Keratinocyte (primary cell): ENCODE measurements around the gene TP53RK. TPM values are rescaled to one million over a fixed set of nuclear protein-coding genes. Genes with fewer than 3 reads are reported as not detected.

Experiments used
- DNase-seq: peaks from one replicate; pipeline ENCODE4 v3.0.0-alpha.2; 2011; ENCODE audit warnings: low read depth, missing footprints, low spot score
- FAIRE-seq: peaks from 2 replicates; lab custom pipeline; 2011; peaks lifted over from hg19 to GRCh38; lab: Jason Lieb, UNC
- H2AFZ ChIP-seq: 2 replicates; pipeline ENCODE4 v1.6.0; 2012; ENCODE audit warnings: low read length, control low read depth, inconsistent platforms; ENCODE audit not compliant: control insufficient read depth
- H3K27ac ChIP-seq: 2 replicates; pipeline ENCODE4 v1.5.1; 2011; ENCODE audit warnings: low read length; ENCODE audit not compliant: control insufficient read depth, insufficient read depth
- H3K27me3 ChIP-seq: 3 replicates; pipeline ENCODE4 v1.6.0; 2011; ENCODE audit warnings: low read length; ENCODE audit not compliant: control insufficient read depth, insufficient read depth; ENCODE audit errors: extremely low read depth
- H3K36me3 ChIP-seq, 2 experiments: 2 replicates in 1 of 2; 3 replicates in 1 of 2; pipeline ENCODE4 v1.5.1; 2011; ENCODE audit warnings: low read length in 2 of 2, mild to moderate bottlenecking in 1 of 2; ENCODE audit not compliant: control insufficient read depth in 2 of 2, insufficient read depth in 2 of 2; ENCODE audit errors: extremely low read depth in 1 of 2
- H3K4me1 ChIP-seq: 3 replicates; pipeline ENCODE4 v1.5.1; 2011; ENCODE audit warnings: low read length; ENCODE audit not compliant: control insufficient read depth, insufficient read depth; ENCODE audit errors: extremely low read depth
- H3K4me2 ChIP-seq: 3 replicates; pipeline ENCODE4 v1.6.0; 2011; ENCODE audit warnings: low read depth, low read length; ENCODE audit not compliant: control insufficient read depth, insufficient read depth; ENCODE audit errors: extremely low read depth
- H3K4me3 ChIP-seq, 3 experiments: fragments of 200-600 bp in 1 of 3; sonication (generic) in 1 of 3; 2 replicates in 2 of 3; 3 replicates in 1 of 3; pipeline ENCODE4 v1.5.1; 2011 to 2016; ENCODE audit warnings: low read length in 3 of 3, mild to moderate bottlenecking in 3 of 3, control low read depth in 2 of 3, inconsistent platforms in 1 of 3, low read depth in 1 of 3, mixed read lengths in 1 of 3, mixed run types in 1 of 3, moderate library complexity in 1 of 3; ENCODE audit not compliant: control insufficient read depth in 2 of 3, insufficient read depth in 2 of 3; ENCODE audit errors: extremely low read depth in 1 of 3
- H3K79me2 ChIP-seq: 2 replicates; pipeline ENCODE4 v1.6.0; 2012; ENCODE audit warnings: low read length; ENCODE audit not compliant: control insufficient read depth, insufficient read depth
- H3K9ac ChIP-seq: 3 replicates; pipeline ENCODE4 v1.6.0; 2011; ENCODE audit warnings: low read length; ENCODE audit not compliant: control insufficient read depth, insufficient read depth; ENCODE audit errors: extremely low read depth
- H3K9me1 ChIP-seq: 3 replicates; pipeline ENCODE4 v1.6.0; 2011; ENCODE audit warnings: low read length; ENCODE audit not compliant: control insufficient read depth, insufficient read depth; ENCODE audit errors: extremely low read depth
- H3K9me3 ChIP-seq: 2 replicates; pipeline ENCODE4 v1.5.1; 2012; ENCODE audit warnings: low read depth, low read length; ENCODE audit not compliant: control insufficient read depth
- H4K20me1 ChIP-seq: 3 replicates; pipeline ENCODE4 v1.6.0; 2011; ENCODE audit warnings: low read length; ENCODE audit not compliant: control insufficient read depth, insufficient read depth; ENCODE audit errors: extremely low read depth
- EZH2 ChIP-seq: IDR thresholded peaks from one replicate; pipeline ENCODE4 v1.6.1; 2012; ENCODE audit warnings: inconsistent platforms, mild to moderate bottlenecking, low read length, moderate library complexity
- dilution Hi-C: fragments of 300-500 bp; cut with MboI; formaldehyde crosslinking; loops from one replicate; pipeline ENCODE4 v1.7.0; 2020; ENCODE audit warnings: low sequenced_read_pairs; ENCODE audit not compliant: extremely low pct_ligation_motif_present
- polyA plus RNA-seq, 5 experiments: library from polyadenylated mRNA; depleted of rRNA in 3 of 5; stranded (reverse) in 3 of 5; stranded (forward) in 1 of 5; unstranded in 1 of 5; fragments of >200 nt; gene quantifications; 1 replicate in 1 of 5; 2 replicates in 3 of 5; 3 replicates in 1 of 5; pipeline versions ENCODE4 v1.2.1 to v1.2.3, GENCODE V29; 2011 to 2012; ENCODE audit warnings: missing spikeins in 2 of 5, low read depth in 1 of 5, low replicate concordance in 1 of 5
- TF ChIP-seq, protein P1 (sequence below), 3 experiments: IDR thresholded peaks in 1 of 3; conservative IDR thresholded peaks in 1 of 3; optimal IDR thresholded peaks in 1 of 3; 2 replicates in 2 of 3; 3 replicates in 1 of 3; pipeline versions ENCODE3 to v1.5.1; 2011; ENCODE audit warnings: low read length in 3 of 3, mild to moderate bottlenecking in 3 of 3, moderate library complexity in 2 of 3, control low read depth in 1 of 3, inconsistent platforms in 1 of 3; ENCODE audit not compliant: insufficient read depth in 2 of 3; ENCODE audit errors: extremely low read depth in 1 of 3

Gene TP53RK
- polyA plus RNA-seq, 1 donor (not counting 4 experiments of a cell fraction or from before 2014, with no cell fraction given): 15.9 TPM

DNA sequence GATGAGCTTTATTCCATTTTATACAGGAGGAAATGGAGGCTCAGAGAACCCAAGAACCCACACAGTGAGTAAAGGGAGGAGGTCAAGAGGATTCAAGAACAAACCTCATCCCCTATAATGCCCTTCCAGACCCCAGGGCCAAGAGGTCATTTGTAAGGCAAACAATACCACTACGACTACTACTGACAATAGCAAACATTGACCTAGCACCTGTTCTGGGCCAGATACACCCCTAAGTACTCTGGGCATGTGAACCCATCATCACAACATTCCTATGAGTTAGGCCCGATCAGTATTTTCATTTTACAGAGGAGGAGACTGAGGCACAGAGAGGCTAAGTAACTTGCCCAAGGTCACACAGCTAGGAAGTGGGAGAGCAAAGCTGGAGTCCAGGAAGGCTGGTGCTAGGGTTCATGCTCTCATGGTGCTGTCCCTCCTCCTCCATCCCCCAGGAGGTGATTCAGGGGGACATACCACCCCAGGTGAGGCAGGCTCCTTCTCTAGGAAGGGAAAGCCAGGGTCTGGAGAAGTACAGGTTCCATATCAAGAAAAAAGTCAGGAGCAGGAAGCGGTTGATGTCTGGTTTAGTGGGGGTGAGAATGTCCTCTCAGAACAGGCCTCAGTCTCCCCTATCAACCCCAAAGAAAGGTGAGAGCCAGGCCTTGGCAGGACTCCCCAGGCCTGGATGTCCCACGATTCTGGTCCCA is 51.7 kb downstream of the TP53RK start:
- dilution Hi-C loops: no loop called here
- H3K36me3 ChIP-seq: no peaks in the 10 kb centered on the region
- H2AFZ ChIP-seq: no peak overlapping the region
- TF ChIP-seq, protein P1, sequence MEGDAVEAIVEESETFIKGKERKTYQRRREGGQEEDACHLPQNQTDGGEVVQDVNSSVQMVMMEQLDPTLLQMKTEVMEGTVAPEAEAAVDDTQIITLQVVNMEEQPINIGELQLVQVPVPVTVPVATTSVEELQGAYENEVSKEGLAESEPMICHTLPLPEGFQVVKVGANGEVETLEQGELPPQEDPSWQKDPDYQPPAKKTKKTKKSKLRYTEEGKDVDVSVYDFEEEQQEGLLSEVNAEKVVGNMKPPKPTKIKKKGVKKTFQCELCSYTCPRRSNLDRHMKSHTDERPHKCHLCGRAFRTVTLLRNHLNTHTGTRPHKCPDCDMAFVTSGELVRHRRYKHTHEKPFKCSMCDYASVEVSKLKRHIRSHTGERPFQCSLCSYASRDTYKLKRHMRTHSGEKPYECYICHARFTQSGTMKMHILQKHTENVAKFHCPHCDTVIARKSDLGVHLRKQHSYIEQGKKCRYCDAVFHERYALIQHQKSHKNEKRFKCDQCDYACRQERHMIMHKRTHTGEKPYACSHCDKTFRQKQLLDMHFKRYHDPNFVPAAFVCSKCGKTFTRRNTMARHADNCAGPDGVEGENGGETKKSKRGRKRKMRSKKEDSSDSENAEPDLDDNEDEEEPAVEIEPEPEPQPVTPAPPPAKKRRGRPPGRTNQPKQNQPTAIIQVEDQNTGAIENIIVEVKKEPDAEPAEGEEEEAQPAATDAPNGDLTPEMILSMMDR (optimal IDR thresholded peaks at IDR 0.05 in 1 of 3, IDR thresholded peaks at IDR 0.05 in 1 of 3, conservative IDR thresholded peaks at IDR 0.05 in 1 of 3; ENCODE audit: extremely low read depth in 1 of 3, insufficient read depth in 2 of 3, low read length in 3 of 3): no peak
- TF ChIP-seq EZH2: no peak
- DNase-seq: no peak
- H3K4me1 ChIP-seq: no peaks in the 10 kb centered on the region
- no peak overlapping the region for H3K4me2 ChIP-seq
- no peaks in the 10 kb centered on the region for H3K79me2 ChIP-seq
- no peak for FAIRE-seq
- H4K20me1 ChIP-seq: no peaks in the 10 kb centered on the region
- no peak overlapping the region for H3K4me3 ChIP-seq
- H3K27me3 ChIP-seq: no peaks in the 10 kb centered on the region
- no peak overlapping the region for H3K27ac ChIP-seq
- H3K9me1 ChIP-seq: no peaks in the 10 kb centered on the region
- no peak overlapping the region for H3K9ac ChIP-seq
- no peaks in the 10 kb centered on the region for H3K9me3 ChIP-seq

DNA sequence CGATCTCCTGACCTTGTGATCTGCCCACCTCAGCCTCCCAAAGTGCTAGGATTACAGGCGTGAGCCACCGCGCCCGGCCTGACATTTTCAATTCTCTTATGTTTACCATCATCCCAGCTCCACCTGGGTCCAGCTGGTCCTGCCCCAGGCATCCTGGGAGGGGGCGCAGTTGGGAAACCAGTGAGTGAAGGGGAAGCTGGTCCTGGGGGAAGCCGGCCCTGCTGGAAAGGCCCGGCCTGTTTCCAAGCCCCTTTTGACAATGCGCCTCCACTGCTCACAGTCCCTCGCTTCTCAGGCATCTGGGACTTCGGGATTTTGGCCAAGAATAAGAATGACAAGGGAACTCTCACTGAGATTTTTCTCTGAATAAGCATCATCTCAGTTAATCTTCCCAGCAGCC is 52.2 kb downstream of the TP53RK start:
- Histone ChIP-seq H3K4me2 (no peak overlapping the region), H2AFZ (no peak overlapping the region), H3K9ac (no peak overlapping the region), H4K20me1 (no peaks in the 10 kb centered on the region), H3K9me3 (no peaks in the 10 kb centered on the region), H3K27me3 (no peaks in the 10 kb centered on the region), H3K79me2 (no peaks in the 10 kb centered on the region), H3K27ac (no peak overlapping the region), H3K36me3 (no peaks in the 10 kb centered on the region), H3K4me3 (no peak overlapping the region), H3K4me1 (no peaks in the 10 kb centered on the region), H3K9me1 (no peaks in the 10 kb centered on the region)
- FAIRE-seq (no peak), DNase-seq (no peak)
- dilution Hi-C loops: no loop called here
- TF ChIP-seq, protein P1 (optimal IDR thresholded peaks at IDR 0.05 in 1 of 3, IDR thresholded peaks at IDR 0.05 in 1 of 3, conservative IDR thresholded peaks at IDR 0.05 in 1 of 3; ENCODE audit: extremely low read depth in 1 of 3, insufficient read depth in 2 of 3, low read length in 3 of 3): no peak
- TF ChIP-seq EZH2: no peak
